GM12878 (cell line): Measurements from ENCODE around the gene SLCO4A1. TPM values are rescaled to one million over a fixed set of nuclear protein-coding genes. Genes with fewer than 3 reads are reported as not detected.

Experiments
- ATAC-seq: fragments of 200-7000 bp; cut with Tn5 transposase; 3 replicates; pipeline ENCODE4 v1.9.1; 2020; ENCODE audit warnings: mild to moderate bottlenecking, moderate library complexity
- BruUV-seq: library from RNA; stranded (reverse); fragments of 400-500 nt; replicated peaks from 2 replicates; lab custom pipeline; 2021; lab: Mats Ljungman, UMichigan
- CTCF ChIA-PET: fragments of 300-600 bp; sonication (Branson Sonifier 250); formaldehyde crosslinking; extraction: SDS; loops from one replicate; lab custom pipeline; 2021; ENCODE audit warnings: inconsistent platforms; lab: Yijun Ruan, JAX
- POLR2A ChIA-PET: fragments of 350-600 bp; formaldehyde crosslinking; extraction: SDS; loops from one replicate; lab custom pipeline; 2021; ENCODE audit warnings: inconsistent platforms; lab: Charles Lee
- RAD21 ChIA-PET: fragments of 300-600 bp; sonication (Branson Sonifier 250); formaldehyde crosslinking; loops from one replicate; lab custom pipeline; 2023; ENCODE audit warnings: antibody characterized with exemption; ENCODE audit not compliant: unreplicated experiment; lab: Charles Lee
- SMC1A ChIA-PET: fragments of 300-600 bp; sonication (Branson Sonifier 250); formaldehyde crosslinking; loops from one replicate; lab custom pipeline; 2023; ENCODE audit not compliant: unreplicated experiment, uncharacterized antibody; lab: Charles Lee
- DNase-seq: peaks from one replicate; pipeline ENCODE4 v3.0.0-alpha.2; 2011; ENCODE audit warnings: low read depth, low spot score
- FAIRE-seq: peaks from 3 replicates; lab custom pipeline; 2011; peaks lifted over from hg19 to GRCh38; lab: Jason Lieb, UNC
- H2AFZ ChIP-seq: 2 replicates; pipeline ENCODE4 v1.6.0; 2011; ENCODE audit warnings: low read depth, low read length, control low read depth; ENCODE audit not compliant: control insufficient read depth
- H3K27ac ChIP-seq: 2 replicates; pipeline ENCODE4 v1.5.1; 2011; ENCODE audit warnings: control low read depth; ENCODE audit not compliant: control insufficient read depth, insufficient read depth
- H3K27me3 ChIP-seq, 2 experiments: replicated peaks in 1 of 2; 2 replicates each; pipeline versions ENCODE4 v1.6.0 to v1.6.1; 2011; ENCODE audit warnings: low read length in 1 of 2; ENCODE audit not compliant: control insufficient read depth in 2 of 2, insufficient read depth in 2 of 2
- H3K36me3 ChIP-seq, 2 experiments: 2 replicates each; pipeline ENCODE4 v1.5.1; 2011; ENCODE audit warnings: low read length in 1 of 2; ENCODE audit not compliant: control insufficient read depth in 2 of 2, insufficient read depth in 2 of 2
- H3K4me1 ChIP-seq: 2 replicates; pipeline ENCODE4 v1.6.1; 2011; ENCODE audit warnings: mild to moderate bottlenecking, low read length, moderate library complexity, mixed read lengths; ENCODE audit not compliant: control insufficient read depth, insufficient read depth
- H3K4me2 ChIP-seq: 2 replicates; pipeline ENCODE4 v1.6.0; 2011; ENCODE audit warnings: control low read depth; ENCODE audit not compliant: control insufficient read depth, insufficient read depth
- H3K4me3 ChIP-seq: fragments of 200-600 bp; sonication (generic); 2 replicates; pipeline ENCODE4 v1.5.1; 2016
- H3K79me2 ChIP-seq: 2 replicates; pipeline ENCODE4 v1.6.0; 2011; ENCODE audit warnings: low read length; ENCODE audit not compliant: control insufficient read depth, insufficient read depth
- H3K9ac ChIP-seq: 2 replicates; pipeline ENCODE4 v1.8.0; 2011; ENCODE audit warnings: low read length, control low read depth, mixed read lengths; ENCODE audit not compliant: control insufficient read depth, insufficient read depth
- H3K9me3 ChIP-seq: replicated peaks from 3 replicates; pipeline ENCODE4 v1.5.1; 2011; ENCODE audit warnings: mild to moderate bottlenecking, low read length; ENCODE audit not compliant: control insufficient read depth, insufficient read depth
- H4K20me1 ChIP-seq: 2 replicates; pipeline ENCODE4 v1.6.0; 2011; ENCODE audit not compliant: control insufficient read depth, insufficient read depth
- BACH1 ChIP-seq: fragments of 450-650 bp; IDR thresholded peaks from 2 replicates; pipeline ENCODE4 v1.6.1; 2017; ENCODE audit warnings: mild to moderate bottlenecking, borderline replicate concordance
- E2F8 ChIP-seq: fragments of 450-650 bp; IDR thresholded peaks from 2 replicates; pipeline ENCODE4 v1.6.1; 2018; ENCODE audit warnings: mild to moderate bottlenecking, low read depth, moderate library complexity; ENCODE audit not compliant: partially characterized antibody
- ZNF217 ChIP-seq: fragments of 450-650 bp; IDR thresholded peaks from 2 replicates; pipeline ENCODE4 v1.6.1; 2017; ENCODE audit warnings: antibody characterized with exemption, mild to moderate bottlenecking
- WGBS: methylation state at CpG from one replicate; pipeline ENCODE4 v1.1.6; 2016; ENCODE audit warnings: low lambda C conversion rate; ENCODE audit not compliant: insufficient replicate concordance, insufficient coverage; ENCODE audit errors: missing lambda C conversion rate; 5-methylcytosine and 5-hydroxymethylcytosine counted together
- in situ Hi-C: fragments of 300-500 bp; cut with MboI; formaldehyde crosslinking; loops from 9 replicates; pipeline ENCODE4 v1.14.3; 2018; ENCODE audit warnings: mixed read lengths
- intact Hi-C: fragments of 100-400 bp; cut with micrococcal nuclease; formaldehyde crosslinking; loops from one replicate; pipeline ENCODE4 v1.14.2; 2022; ENCODE audit not compliant: unreplicated experiment
- polyA plus RNA-seq, 11 experiments: library from polyadenylated mRNA; depleted of rRNA in 4 of 11; unstranded in 6 of 11; stranded (reverse) in 5 of 11; fragments of >200 nt; fragmentation: Nextera tagmentation in 4 of 11; fragmentation: Illumina TruSeq in 1 of 11; extraction: Ambion mirVana in 4 of 11; extraction: Trizol in 1 of 11; gene quantifications; 1 replicate in 1 of 11; 2 replicates in 10 of 11; pipeline versions ENCODE4 v1.2.1 to v1.2.3, GENCODE V29; 2011 to 2016; ENCODE audit warnings: inconsistent platforms in 2 of 11, missing spikeins in 2 of 11, low read depth in 1 of 11
- total RNA-seq, 4 experiments: library from RNA; depleted of rRNA in 3 of 4; stranded (reverse); fragments of >200 nt in 3 of 4; fragmentation: Illumina TruSeq in 1 of 4; extraction: Trizol in 1 of 4; gene quantifications; 2 replicates each; pipeline versions ENCODE4 v1.2.1 to v1.2.3, GENCODE V29; 2013 to 2021

The SLCO4A1 gene
- total and polyA plus RNA-seq, 10 of the 15 experiments (the other 5 are each of a cell fraction or from before 2014, with no cell fraction given) = 2.1 to 30.7 (median 12.0) TPM

- TF ChIP-seq E2F8 = no peak
Observed at GRCh38 chr20:62663145-62664018, 21.1 kb downstream of the SLCO4A1 start (continued).

GRCh38 chr20:62664019-62664971, 22.0 kb downstream of the SLCO4A1 start:
- intact Hi-C loops = no loop called here
- Histone ChIP-seq H3K79me2 (no peaks in the 10 kb centered on the region), H3K4me2 (no peak overlapping the region), H3K27me3 (no peaks in the 10 kb centered on the region), H3K4me3 (no peak overlapping the region), H4K20me1 (no peaks in the 10 kb centered on the region), H2AFZ (no peak overlapping the region), H3K27ac (no peak overlapping the region), H3K9ac (no peak overlapping the region), H3K9me3 (no peaks in the 10 kb centered on the region), H3K4me1 (no peaks in the 10 kb centered on the region), H3K36me3 (peaks cover 6 to 12% of the 10 kb centered on the region in 2 experiments; a peak in 3 of 4 replicates)
- POLR2A ChIA-PET = no interaction called here
- ATAC-seq = no peak
- 81% methylated on average over 18 of the region's 18 CpGs for WGBS
- in situ Hi-C loops = no loop called here
- no TSS peak for BruUV-seq
- RAD21 ChIA-PET = no interaction called here
- DNase-seq = no peak
- CTCF ChIA-PET = no interaction called here
- TF ChIP-seq BACH1 (no peak), ZNF217 (no peak)
- FAIRE-seq = no peak
- SMC1A ChIA-PET = no interaction called here
